ENCODE data around the gene ORC5.

- TF ChIP-seq CTCF (IDR thresholded peaks at IDR 0.05) (no peak), POLR2A (IDR thresholded peaks at IDR 0.05) (no peak)
These were observed 96.5 kb downstream of the ORC5 start for GRCh38 chr7:104111271-104111670.
